Pancreas (tissue), 10 donors: ENCODE data around the gene PLS1. TPM values are rescaled to one million over a fixed set of nuclear protein-coding genes. Genes with fewer than 3 reads are reported as not detected.
A peak's percentile ranks its signal among the peaks of the same experiment; 100 is the strongest.

ENCODE experiments used
- ATAC-seq, 4 donors: fragments of 200-7000 bp; cut with Tn5 transposase; one replicate each; pipeline versions ENCODE4 v1.8.0 to v1.9.1; 2020; ENCODE audit warnings: mild to moderate bottlenecking in 4 of 4, moderate library complexity in 4 of 4
- DNase-seq, 6 donors: peaks; one replicate each; pipeline ENCODE4 v3.0.0-alpha.2; 2020
- FAIRE-seq: peaks from 2 replicates; lab custom pipeline; 2012; peaks lifted over from hg19 to GRCh38; lab: Jason Lieb, UNC
- H3K27ac ChIP-seq, 4 donors: fragments of 200-600 bp; sonication (generic); 1 replicate in 3 of 4; 2 replicates in 1 of 4; pipeline versions ENCODE4 v1.5.0 to v1.8.0; 2020
- H3K27me3 ChIP-seq, 4 donors: fragments of 200-600 bp; one replicate each; pipeline ENCODE4 v1.8.0; 2021
- H3K36me3 ChIP-seq, 3 donors: fragments of 200-600 bp; sonication (generic) in 1 of 3; one replicate each; pipeline versions ENCODE4 v1.5.0 to v1.8.0; 2020 to 2021
- H3K4me1 ChIP-seq, 3 donors: fragments of 200-600 bp; one replicate each; pipeline ENCODE4 v1.8.0; 2021
- H3K4me3 ChIP-seq, 4 donors: fragments of 200-600 bp; sonication (generic) in 2 of 4; one replicate each; pipeline versions ENCODE4 v1.5.0 to v1.8.0; 2020 to 2021
- H3K9me3 ChIP-seq, 4 donors: fragments of 200-600 bp; one replicate each; pipeline ENCODE4 v1.8.0; 2021
- CTCF ChIP-seq, 4 donors: fragments of 200-600 bp; sonication (generic) in 3 of 4; IDR thresholded peaks; one replicate each; pipeline versions ENCODE4 v1.5.0 to v1.8.0; 2021; ENCODE audit warnings: antibody characterized with exemption in 4 of 4
- WGBS, 2 donors: extraction: QIAGEN DNeasy Blood & Tissue Kit; methylation state at CpG; one replicate each; pipeline ENCODE4 v1.1.7; 2013; 5-methylcytosine and 5-hydroxymethylcytosine counted together
- intact Hi-C, 3 donors: fragments of 100-400 bp; cut with DNase I; formaldehyde crosslinking; loops; one replicate each; pipeline versions ENCODE4 v1.11.1 to v1.14.2; 2022
- polyA plus RNA-seq, 2 donors: library from polyadenylated mRNA; stranded (reverse); fragments of 200-250 nt; gene quantifications; one replicate each; pipeline ENCODE4 v1.2.3, GENCODE V29; 2013
- total RNA-seq, 6 donors: library from RNA; stranded (reverse); fragmentation: NEBNext Ultra II Directional in 4 of 6; extraction: Animal tissue kit (Norgen Biotek cat#: 25700) in 4 of 6; gene quantifications; one replicate each; pipeline versions ENCODE4 v1.2.1 to v1.2.4, GENCODE V29; 2021 to 2023
- donor health status: healthy with polysubstance abuse.
- donor health status: DM: no; HTN: no; CAD: no; lungs with moderate emphysema.
- donor health status: DM: no; HTN: no; CAD: no.
- donor health status: control.
- donor health status: control.
- donor health status: Bipolar disorder and iron deficiency.
- donor health status: DM: yes; HTN: yes; CAD: no.
- donor health status: DM: no; HTN: no; CAD: no.
- donor health status: DM: no; HTN: no; CAD: no.
- donor health status: DM: yes; HTN: yes; CAD: no.

The PLS1 gene
- total and polyA plus RNA-seq, 8 donors, result 3.0 to 23.6 (median 10.2) TPM

DNA sequence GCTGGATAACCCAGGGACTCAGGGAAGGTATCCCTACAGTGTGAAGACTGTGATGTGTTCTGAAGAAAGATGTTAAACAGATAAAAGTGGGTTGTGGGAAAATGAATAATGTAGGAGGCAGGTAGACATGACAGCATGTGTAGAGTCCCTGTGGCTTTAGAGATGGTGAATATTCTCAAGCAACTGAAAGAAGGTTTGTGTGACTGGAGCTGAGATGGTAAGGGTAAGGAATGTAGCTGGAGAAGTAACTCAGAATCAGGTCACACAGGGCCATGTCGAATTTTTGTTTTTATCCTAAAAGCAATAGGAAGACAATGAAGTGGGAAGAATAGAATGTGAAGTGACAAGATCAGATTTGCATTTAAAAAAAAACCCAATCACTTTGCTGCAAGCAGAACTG lies 73.9 kb downstream of the PLS1 start:
- no peak overlapping the region for H3K27ac ChIP-seq
- no peaks in the 10 kb centered on the region for H3K27me3 ChIP-seq
- no peak for ATAC-seq
- no peak for FAIRE-seq
- H3K4me1 ChIP-seq, result peaks cover 6 to 11% (median 9%) of the 10 kb centered on the region in 3 donors
- TF ChIP-seq CTCF (IDR thresholded peaks at IDR 0.05), result no peak
- H3K36me3 ChIP-seq, result no peaks in the 10 kb centered on the region
- H3K4me3 ChIP-seq, result no peak overlapping the region
- no peaks in the 10 kb centered on the region for H3K9me3 ChIP-seq
- no peak for DNase-seq
- WGBS, 2 donors, result 43 to 50% methylated on average over 1 of the region's 1 CpG
- intact Hi-C loops, result no loop called here

GRCh38 chr3:142676151-142676550 lies 80.0 kb downstream of the PLS1 start:
- Histone ChIP-seq H3K27ac (no peak overlapping the region), H3K4me1 (no peaks in the 10 kb centered on the region), H3K36me3 (no peaks in the 10 kb centered on the region), H3K27me3 (no peaks in the 10 kb centered on the region), H3K9me3 (no peaks in the 10 kb centered on the region), H3K4me3 (no peak overlapping the region)
- intact Hi-C loops, result no loop called here
- no peak for TF ChIP-seq CTCF (IDR thresholded peaks at IDR 0.05)
- 88 to 94% methylated on average over 2 of the region's 2 CpGs for WGBS, 2 donors
- ATAC-seq, result no peak
- FAIRE-seq, result no peak
- DNase-seq, result no peak

DNA sequence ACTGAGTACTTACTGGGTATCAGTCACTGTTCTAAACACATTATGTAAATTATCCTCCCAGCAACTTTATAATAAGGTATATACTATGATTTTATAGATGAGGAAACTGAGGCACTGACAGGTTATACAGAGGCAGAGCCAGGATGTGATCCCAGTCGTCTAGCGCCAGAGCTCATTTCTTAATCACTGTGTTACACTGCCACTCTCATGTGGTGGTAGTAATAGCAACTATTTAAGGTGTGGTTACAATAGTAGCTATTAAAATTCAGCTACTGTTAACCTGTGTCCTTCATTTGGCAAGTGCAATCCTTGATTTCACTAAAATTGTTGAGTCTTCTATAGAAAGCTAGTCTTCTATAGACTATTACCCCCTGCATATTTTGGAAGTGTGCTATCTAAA lies 84.5 kb downstream of the PLS1 start:
- 57 to 61% methylated on average over 2 of the region's 2 CpGs for WGBS, 2 donors

DNA sequence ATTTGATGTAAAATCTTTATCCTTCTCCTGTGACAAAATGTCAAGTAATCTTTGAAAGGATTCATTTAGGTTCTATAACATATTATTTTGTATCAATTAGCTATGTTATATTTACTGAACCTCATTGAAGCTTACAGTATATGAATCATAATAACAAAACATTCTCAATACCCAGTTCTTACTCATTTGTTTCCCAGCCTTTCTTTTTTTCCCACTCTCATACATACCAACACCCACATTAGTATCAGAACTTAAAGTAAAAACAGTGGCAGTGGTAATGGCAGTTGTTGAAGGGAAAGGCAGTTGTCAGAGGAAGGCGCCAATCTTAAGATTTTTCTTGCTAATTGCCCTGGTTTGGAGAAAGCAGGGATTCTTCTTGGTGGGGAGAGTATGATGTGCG lies 94.4 kb downstream of the PLS1 start:
- FAIRE-seq (no peak), ATAC-seq (no peak), DNase-seq (no peak)
- Histone ChIP-seq H3K9me3 (no peaks in the 10 kb centered on the region), H3K36me3 (no peaks in the 10 kb centered on the region), H3K27ac (no peak overlapping the region), H3K4me3 (no peak overlapping the region), H3K27me3 (no peaks in the 10 kb centered on the region), H3K4me1 (no peaks in the 10 kb centered on the region)
- no peak for TF ChIP-seq CTCF (IDR thresholded peaks at IDR 0.05)
- 94 to 98% methylated on average over 2 of the region's 2 CpGs for WGBS, 2 donors
- intact Hi-C loops, result no loop called here

More for the DNA sequence above, 84.5 kb downstream of the PLS1 start:
- Histone ChIP-seq H3K4me1 (no peaks in the 10 kb centered on the region), H3K27me3 (no peaks in the 10 kb centered on the region), H3K9me3 (no peaks in the 10 kb centered on the region), H3K36me3 (no peaks in the 10 kb centered on the region), H3K27ac (no peak overlapping the region), H3K4me3 (no peak overlapping the region)
- TF ChIP-seq CTCF (IDR thresholded peaks at IDR 0.05), result no peak
- DNase-seq (no peak), FAIRE-seq (no peak), ATAC-seq (peak in 3 of 4 donors; percentile 56 to 76 (median 63))
- intact Hi-C loops, result no loop called here

GRCh38 chr3:142691527-142691926 lies 95.3 kb downstream of the PLS1 start:
- FAIRE-seq, result no peak
- Histone ChIP-seq H3K27ac (no peak overlapping the region), H3K36me3 (no peaks in the 10 kb centered on the region), H3K9me3 (no peaks in the 10 kb centered on the region), H3K4me1 (no peaks in the 10 kb centered on the region), H3K4me3 (no peak overlapping the region), H3K27me3 (no peaks in the 10 kb centered on the region)
- 92 to 94% methylated on average over 2 of the region's 2 CpGs for WGBS, 2 donors
- ATAC-seq, result no peak
- intact Hi-C loops, result no loop called here
- DNase-seq, result no peak
- TF ChIP-seq CTCF (IDR thresholded peaks at IDR 0.05), result no peak
